ENCODE measurements around the gene C9orf43. TPM values are rescaled to one million over a fixed set of nuclear protein-coding genes. Genes with fewer than 3 reads are reported as not detected.
A peak's percentile ranks its signal among the peaks of the same experiment; 100 is the strongest.

Gene C9orf43
- total RNA-seq, 6 experiments from 2014 or later, result 0.40 to 1.0 (median 0.50) TPM

- intact Hi-C loops (cut with DNase I), result no loop called here
- peak overlapping the region in 1 of 3 donors; percentile 37 for H3K27ac ChIP-seq
- H3K9me3 ChIP-seq, result no peaks in the 10 kb centered on the region
- DNase-seq, result peak in 1 of 3 donors; percentile 34
- no peaks in the 10 kb centered on the region for H3K27me3 ChIP-seq
- no peak for TF ChIP-seq POLR2A (IDR thresholded peaks at IDR 0.05)
- TF ChIP-seq, protein P1, sequence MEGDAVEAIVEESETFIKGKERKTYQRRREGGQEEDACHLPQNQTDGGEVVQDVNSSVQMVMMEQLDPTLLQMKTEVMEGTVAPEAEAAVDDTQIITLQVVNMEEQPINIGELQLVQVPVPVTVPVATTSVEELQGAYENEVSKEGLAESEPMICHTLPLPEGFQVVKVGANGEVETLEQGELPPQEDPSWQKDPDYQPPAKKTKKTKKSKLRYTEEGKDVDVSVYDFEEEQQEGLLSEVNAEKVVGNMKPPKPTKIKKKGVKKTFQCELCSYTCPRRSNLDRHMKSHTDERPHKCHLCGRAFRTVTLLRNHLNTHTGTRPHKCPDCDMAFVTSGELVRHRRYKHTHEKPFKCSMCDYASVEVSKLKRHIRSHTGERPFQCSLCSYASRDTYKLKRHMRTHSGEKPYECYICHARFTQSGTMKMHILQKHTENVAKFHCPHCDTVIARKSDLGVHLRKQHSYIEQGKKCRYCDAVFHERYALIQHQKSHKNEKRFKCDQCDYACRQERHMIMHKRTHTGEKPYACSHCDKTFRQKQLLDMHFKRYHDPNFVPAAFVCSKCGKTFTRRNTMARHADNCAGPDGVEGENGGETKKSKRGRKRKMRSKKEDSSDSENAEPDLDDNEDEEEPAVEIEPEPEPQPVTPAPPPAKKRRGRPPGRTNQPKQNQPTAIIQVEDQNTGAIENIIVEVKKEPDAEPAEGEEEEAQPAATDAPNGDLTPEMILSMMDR (IDR thresholded peaks at IDR 0.05), result no peak
- no peaks in the 10 kb centered on the region for H3K36me3 ChIP-seq
- no peak for ATAC-seq
- peaks cover 0 to 11% (median 0%) of the 10 kb centered on the region in 4 donors for H3K4me1 ChIP-seq
- no peak overlapping the region for H3K4me3 ChIP-seq
- WGBS (ENCODE audit: insufficient coverage, low coverage, low lambda C conversion rate, missing lambda C conversion rate), result 100% methylated on average over 3 of the region's 4 CpGs
These were observed 65.4 kb downstream of the C9orf43 start for GRCh38 chr9:113475992-113476391.

DNA sequence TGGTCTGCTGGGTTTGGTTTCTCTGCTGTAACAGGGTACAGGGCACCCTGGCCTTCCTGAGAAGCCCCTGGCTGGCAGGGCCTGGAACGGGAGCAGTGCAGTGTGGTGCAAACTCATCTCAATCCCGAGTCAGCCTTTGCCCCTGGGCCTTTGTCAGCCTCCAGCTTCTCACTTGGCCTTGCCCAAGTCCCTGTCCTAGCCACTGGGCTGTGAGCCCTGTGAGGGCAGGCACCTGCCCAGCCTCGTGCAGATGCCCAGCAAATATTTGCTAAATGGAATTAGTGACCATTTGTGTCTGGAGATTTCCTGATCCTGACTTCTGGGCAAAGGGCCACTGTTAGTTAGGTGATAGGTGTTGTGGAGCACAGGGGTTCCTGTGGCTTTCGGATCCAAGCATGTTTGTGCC, 66.0 kb downstream of the C9orf43 start:
- Histone ChIP-seq H3K36me3 (no peaks in the 10 kb centered on the region), H3K27me3 (no peaks in the 10 kb centered on the region), H3K27ac (peak overlapping the region in 1 of 3 donors; percentile 37), H3K4me1 (peaks cover 0 to 11% (median 0%) of the 10 kb centered on the region in 4 donors), H3K9me3 (no peaks in the 10 kb centered on the region), H3K4me3 (no peak overlapping the region)
- intact Hi-C loops (cut with DNase I), result no loop called here
- TF ChIP-seq, protein P1 (IDR thresholded peaks at IDR 0.05), result no peak
- TF ChIP-seq POLR2A (IDR thresholded peaks at IDR 0.05), result no peak
- DNase-seq (peak; percentile 52 to 85 (median 84)), ATAC-seq (peak; percentile 48 to 91 (median 81))
- no CpG with 5 or more reads among the region's 4 CpGs for WGBS (ENCODE audit: insufficient coverage, low coverage, low lambda C conversion rate, missing lambda C conversion rate)

GRCh38 chr9:113477058-113477457, 66.5 kb downstream of the C9orf43 start:
- no peak for ATAC-seq
- no peak overlapping the region for H3K27ac ChIP-seq

GRCh38 chr9:113477661-113478060, 67.1 kb downstream of the C9orf43 start:
- Histone ChIP-seq H3K27me3 (no peaks in the 10 kb centered on the region), H3K36me3 (no peaks in the 10 kb centered on the region), H3K4me1 (peaks cover 0 to 11% (median 0%) of the 10 kb centered on the region in 4 donors), H3K27ac (no peak overlapping the region), H3K4me3 (no peak overlapping the region), H3K9me3 (no peaks in the 10 kb centered on the region)
- no peak for ATAC-seq
- DNase-seq, result peak in 1 of 3 donors; percentile 30
- WGBS (ENCODE audit: insufficient coverage, low coverage, low lambda C conversion rate, missing lambda C conversion rate), result 76% methylated on average over 3 of the region's 5 CpGs
- intact Hi-C loops (cut with DNase I), result no loop called here
- no peak for TF ChIP-seq POLR2A (IDR thresholded peaks at IDR 0.05)
- TF ChIP-seq, protein P1 (IDR thresholded peaks at IDR 0.05), result no peak

More at GRCh38 chr9:113477058-113477457, 66.5 kb downstream of the C9orf43 start:
- Histone ChIP-seq H3K4me1 (peaks cover 0 to 11% (median 0%) of the 10 kb centered on the region in 4 donors), H3K36me3 (no peaks in the 10 kb centered on the region), H3K9me3 (no peaks in the 10 kb centered on the region), H3K4me3 (no peak overlapping the region), H3K27me3 (no peaks in the 10 kb centered on the region)
- peak in 1 of 3 donors; percentile 18 for DNase-seq
- intact Hi-C loops (cut with DNase I), result no loop called here
- TF ChIP-seq, protein P1 (IDR thresholded peaks at IDR 0.05), result no peak
- TF ChIP-seq POLR2A (IDR thresholded peaks at IDR 0.05), result no peak
- 92% methylated on average over 4 of the region's 4 CpGs for WGBS (ENCODE audit: insufficient coverage, low coverage, low lambda C conversion rate, missing lambda C conversion rate)
